ENCODE measurements around the gene UBASH3B. TPM values are rescaled to one million over a fixed set of nuclear protein-coding genes. Genes with fewer than 3 reads are reported as not detected.

The UBASH3B gene
- total and polyA plus RNA-seq, 2 donors (not counting 1 experiment from before 2014, with no cell fraction given), result 13.1 to 44.4 TPM

- DNase-seq (ENCODE audit: low read depth in 2 of 2), result no peak
- Histone ChIP-seq H3K27ac (ENCODE audit: insufficient read depth, low read length) (no peak overlapping the region), H3K9me3 (ENCODE audit: control insufficient read depth, insufficient read depth, low read depth, low read length) (no peaks in the 10 kb centered on the region), H3K79me2 (ENCODE audit: control insufficient read depth, insufficient read depth, low read length) (no peaks in the 10 kb centered on the region), H3K27me3 (ENCODE audit: control insufficient read depth, insufficient read depth, low read length) (no peaks in the 10 kb centered on the region), H3K9ac (ENCODE audit: insufficient read depth, low read length) (no peak overlapping the region), H3K36me3 (ENCODE audit: control insufficient read depth, insufficient read depth, low read length) (no peaks in the 10 kb centered on the region), H3K4me1 (ENCODE audit: control insufficient read depth, extremely low read depth, insufficient read depth, low read length) (no peaks in the 10 kb centered on the region), H4K20me1 (ENCODE audit: control insufficient read depth, extremely low read depth, insufficient read depth, low read length) (no peaks in the 10 kb centered on the region), H2AFZ (ENCODE audit: low read length) (no peak overlapping the region), H3K4me2 (ENCODE audit: extremely low read depth, insufficient read depth, low read length) (no peak overlapping the region), H3K4me3 (replicated peaks in 1 of 4; ENCODE audit: control extremely low read depth in 1 of 4, insufficient read depth in 1 of 4, low read depth in 3 of 4, low read length in 4 of 4) (no peak overlapping the region)
- TF ChIP-seq EZH2 (IDR thresholded peaks at IDR 0.05; ENCODE audit: low read length, missing control alignments) (no peak), CTCF (conservative IDR thresholded peaks at IDR 0.05 in 1 of 2, IDR thresholded peaks at IDR 0.05 in 1 of 2; ENCODE audit: low read depth in 1 of 2, low read length in 2 of 2) (no peak)
Observed at GRCh38 chr11:122757201-122757600, 101.7 kb downstream of the UBASH3B start.

DNA sequence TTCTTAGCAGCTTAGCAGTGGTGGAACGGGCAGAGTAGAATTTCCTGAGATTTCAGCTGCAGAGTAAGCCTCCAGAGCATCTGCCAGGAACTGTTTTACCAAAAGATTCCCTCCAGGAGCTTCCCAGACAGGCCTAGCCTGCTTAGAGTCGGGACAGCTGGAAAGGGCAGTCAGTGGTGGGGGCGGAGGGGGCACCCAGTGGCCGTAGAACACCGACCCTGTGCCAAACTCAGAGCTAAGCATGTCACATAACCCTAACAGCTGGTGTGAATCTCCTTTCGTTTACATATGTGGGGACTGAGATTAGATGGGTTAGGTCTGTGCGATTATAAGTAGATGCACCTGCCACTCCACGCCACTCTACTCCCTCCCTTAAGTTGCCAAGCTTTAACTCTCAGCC, 102.8 kb downstream of the UBASH3B start:
- peak in 1 of 2 donors; percentile 33 for DNase-seq (ENCODE audit: low read depth in 2 of 2)
- Histone ChIP-seq H3K9ac (ENCODE audit: insufficient read depth, low read length) (no peak overlapping the region), H3K4me1 (ENCODE audit: control insufficient read depth, extremely low read depth, insufficient read depth, low read length) (no peaks in the 10 kb centered on the region), H3K36me3 (ENCODE audit: control insufficient read depth, insufficient read depth, low read length) (no peaks in the 10 kb centered on the region), H3K4me2 (ENCODE audit: extremely low read depth, insufficient read depth, low read length) (no peak overlapping the region), H3K79me2 (ENCODE audit: control insufficient read depth, insufficient read depth, low read length) (no peaks in the 10 kb centered on the region), H3K27me3 (ENCODE audit: control insufficient read depth, insufficient read depth, low read length) (no peaks in the 10 kb centered on the region), H3K27ac (ENCODE audit: insufficient read depth, low read length) (no peak overlapping the region), H3K9me3 (ENCODE audit: control insufficient read depth, insufficient read depth, low read depth, low read length) (no peaks in the 10 kb centered on the region), H3K4me3 (replicated peaks in 1 of 4; ENCODE audit: control extremely low read depth in 1 of 4, insufficient read depth in 1 of 4, low read depth in 3 of 4, low read length in 4 of 4) (no peak overlapping the region), H2AFZ (ENCODE audit: low read length) (no peak overlapping the region), H4K20me1 (ENCODE audit: control insufficient read depth, extremely low read depth, insufficient read depth, low read length) (no peaks in the 10 kb centered on the region)
- TF ChIP-seq CTCF (conservative IDR thresholded peaks at IDR 0.05 in 1 of 2, IDR thresholded peaks at IDR 0.05 in 1 of 2; ENCODE audit: low read depth in 1 of 2, low read length in 2 of 2) (no peak), EZH2 (IDR thresholded peaks at IDR 0.05; ENCODE audit: low read length, missing control alignments) (no peak)

DNA sequence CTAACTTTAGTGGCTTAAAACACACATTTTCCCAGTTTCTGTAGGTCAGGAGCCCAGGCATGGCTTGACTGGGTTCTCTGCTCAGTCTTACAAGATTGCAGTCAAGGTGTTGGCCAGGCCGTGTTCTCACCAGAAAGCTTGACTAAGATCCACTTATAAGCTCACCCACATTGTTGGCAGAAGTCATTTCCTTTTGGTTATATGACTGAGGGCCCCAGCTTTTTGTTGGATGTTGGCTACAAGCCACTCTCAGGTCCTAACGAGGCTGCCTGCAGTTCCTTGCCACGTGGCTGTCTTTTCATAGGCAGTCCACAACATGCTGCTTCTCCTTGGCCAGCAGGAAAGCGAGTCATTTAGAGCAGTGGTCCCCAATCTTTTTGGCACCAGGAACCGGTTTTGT, 103.5 kb downstream of the UBASH3B start:
- Histone ChIP-seq H3K4me1 (ENCODE audit: control insufficient read depth, extremely low read depth, insufficient read depth, low read length) (no peaks in the 10 kb centered on the region), H3K9me3 (ENCODE audit: control insufficient read depth, insufficient read depth, low read depth, low read length) (no peaks in the 10 kb centered on the region), H3K36me3 (ENCODE audit: control insufficient read depth, insufficient read depth, low read length) (no peaks in the 10 kb centered on the region), H3K9ac (ENCODE audit: insufficient read depth, low read length) (no peak overlapping the region), H3K79me2 (ENCODE audit: control insufficient read depth, insufficient read depth, low read length) (no peaks in the 10 kb centered on the region), H3K27me3 (ENCODE audit: control insufficient read depth, insufficient read depth, low read length) (no peaks in the 10 kb centered on the region), H2AFZ (ENCODE audit: low read length) (no peak overlapping the region), H4K20me1 (ENCODE audit: control insufficient read depth, extremely low read depth, insufficient read depth, low read length) (no peaks in the 10 kb centered on the region), H3K4me3 (replicated peaks in 1 of 4; ENCODE audit: control extremely low read depth in 1 of 4, insufficient read depth in 1 of 4, low read depth in 3 of 4, low read length in 4 of 4) (no peak overlapping the region), H3K4me2 (ENCODE audit: extremely low read depth, insufficient read depth, low read length) (no peak overlapping the region), H3K27ac (ENCODE audit: insufficient read depth, low read length) (no peak overlapping the region)
- TF ChIP-seq EZH2 (IDR thresholded peaks at IDR 0.05; ENCODE audit: low read length, missing control alignments) (no peak), CTCF (conservative IDR thresholded peaks at IDR 0.05 in 1 of 2, IDR thresholded peaks at IDR 0.05 in 1 of 2; ENCODE audit: low read depth in 1 of 2, low read length in 2 of 2) (no peak)
- peak in 1 of 2 donors; percentile 86 for DNase-seq (ENCODE audit: low read depth in 2 of 2)

Measured in fibroblast of lung (primary cell).